Astrocyte (in vitro differentiated cells and primary cell): ENCODE measurements around the gene SHE. TPM values are rescaled to one million over a fixed set of nuclear protein-coding genes. Genes with fewer than 3 reads are reported as not detected.

Source experiments
- DNase-seq: peaks from one replicate; pipeline ENCODE4 v3.0.0-alpha.2; 2010; ENCODE audit warnings: low read depth
- FAIRE-seq: peaks from 2 replicates; lab custom pipeline; 2011; peaks lifted over from hg19 to GRCh38; lab: Jason Lieb, UNC
- H2AFZ ChIP-seq: 2 replicates; pipeline ENCODE4 v1.6.0; 2012; ENCODE audit warnings: low read depth, low read length, inconsistent platforms
- H3K27ac ChIP-seq: 2 replicates; pipeline ENCODE4 v1.5.1; 2011; ENCODE audit warnings: low read depth, low read length, inconsistent platforms
- H3K27me3 ChIP-seq: 2 replicates; pipeline ENCODE4 v1.6.0; 2011; ENCODE audit warnings: low read length, inconsistent platforms; ENCODE audit not compliant: insufficient read depth
- H3K36me3 ChIP-seq: 2 replicates; pipeline ENCODE4 v1.5.1; 2011; ENCODE audit warnings: low read length, inconsistent platforms; ENCODE audit not compliant: insufficient read depth
- H3K4me1 ChIP-seq: 2 replicates; pipeline ENCODE4 v1.5.1; 2011; ENCODE audit warnings: low read length, inconsistent platforms; ENCODE audit not compliant: insufficient read depth
- H3K4me2 ChIP-seq: 2 replicates; pipeline ENCODE4 v1.6.0; 2012; ENCODE audit warnings: low read length, inconsistent platforms
- H3K4me3 ChIP-seq: 2 replicates; pipeline ENCODE4 v1.5.1; 2011; ENCODE audit warnings: low read depth, mild to moderate bottlenecking, low read length, inconsistent platforms; ENCODE audit not compliant: insufficient read depth
- H3K79me2 ChIP-seq: 2 replicates; pipeline ENCODE4 v1.6.0; 2012; ENCODE audit warnings: mild to moderate bottlenecking, low read length, inconsistent platforms; ENCODE audit not compliant: insufficient read depth
- H3K9ac ChIP-seq: 2 replicates; pipeline ENCODE4 v1.6.0; 2012; ENCODE audit warnings: mild to moderate bottlenecking, low read length, inconsistent platforms
- H3K9me3 ChIP-seq: 2 replicates; pipeline ENCODE4 v1.5.1; 2012; ENCODE audit warnings: low read depth, mild to moderate bottlenecking, low read length, inconsistent platforms; ENCODE audit not compliant: insufficient read depth
- H4K20me1 ChIP-seq: 2 replicates; pipeline ENCODE4 v1.6.0; 2012; ENCODE audit warnings: low read length, inconsistent platforms; ENCODE audit not compliant: insufficient read depth
- H3K27ac Mint-ChIP-seq: one replicate; pipeline ENCODE4 v1.8.0; 2021; ENCODE audit warnings: mild to moderate bottlenecking, mixed read lengths; ENCODE audit not compliant: unreplicated experiment
- H3K27me3 Mint-ChIP-seq: one replicate; pipeline ENCODE4 v1.8.0; 2021; ENCODE audit warnings: low read depth, mixed read lengths; ENCODE audit not compliant: unreplicated experiment
- H3K36me3 Mint-ChIP-seq: one replicate; pipeline ENCODE4 v1.8.0; 2021; ENCODE audit warnings: low read depth, mixed read lengths; ENCODE audit not compliant: unreplicated experiment
- H3K4me1 Mint-ChIP-seq: one replicate; pipeline ENCODE4 v1.8.0; 2021; ENCODE audit warnings: low read depth, mixed read lengths; ENCODE audit not compliant: unreplicated experiment
- H3K4me3 Mint-ChIP-seq: one replicate; pipeline ENCODE4 v1.8.0; 2021; ENCODE audit warnings: mild to moderate bottlenecking, moderate library complexity, mixed read lengths; ENCODE audit not compliant: unreplicated experiment
- H3K9me3 Mint-ChIP-seq: one replicate; pipeline ENCODE4 v1.8.0; 2021; ENCODE audit warnings: mild to moderate bottlenecking, mixed read lengths; ENCODE audit not compliant: unreplicated experiment
- CTCF ChIP-seq: IDR thresholded peaks from 2 replicates; pipeline ENCODE4 v1.5.1; 2011; ENCODE audit warnings: low read depth, mild to moderate bottlenecking, inconsistent platforms, low read length, moderate library complexity; ENCODE audit not compliant: insufficient read depth
- EZH2 ChIP-seq: IDR thresholded peaks from 2 replicates; pipeline ENCODE4 v1.6.1; 2012; ENCODE audit warnings: mild to moderate bottlenecking, low read length, inconsistent platforms; ENCODE audit not compliant: insufficient read depth
- total RNA-seq: library from RNA; stranded (reverse); gene quantifications from 2 replicates; pipeline ENCODE4 v1.2.1, GENCODE V29; 2021

Gene SHE
- total RNA-seq, 1 donor from 2014 or later: not detected

- Mint-ChIP-seq H3K4me3 (no peak overlapping the region), H3K27ac (no peak overlapping the region), H3K4me1 (peaks cover 7% of the 10 kb centered on the region), H3K9me3 (peaks cover 16% of the 10 kb centered on the region), H3K27me3 (peaks cover 45% of the 10 kb centered on the region), H3K36me3 (no peaks in the 10 kb centered on the region)
- Histone ChIP-seq H3K4me2 (no peak overlapping the region), H3K9me3 (peaks cover 12% of the 10 kb centered on the region), H3K4me3 (no peak overlapping the region), H3K79me2 (no peaks in the 10 kb centered on the region), H2AFZ (no peak overlapping the region), H3K36me3 (no peaks in the 10 kb centered on the region), H3K27ac (no peak overlapping the region), H3K27me3 (peaks cover 74% of the 10 kb centered on the region), H3K4me1 (no peaks in the 10 kb centered on the region), H4K20me1 (no peaks in the 10 kb centered on the region), H3K9ac (no peak overlapping the region)
- DNase-seq (no peak), FAIRE-seq (no peak)
- TF ChIP-seq EZH2 (no peak), CTCF (no peak)
Observed at GRCh38 chr1:154499446-154499845, 2.8 kb downstream of the SHE start.

GRCh38 chr1:154497026-154497806 lies 5.0 kb downstream of the SHE start:
- no peaks in the 10 kb centered on the region for H3K4me1 ChIP-seq
- no peak overlapping the region for H3K4me3 ChIP-seq
- FAIRE-seq (no peak), DNase-seq (no peak)
- H3K27ac ChIP-seq: no peak overlapping the region
- H2AFZ ChIP-seq: no peak overlapping the region
- peaks cover 40% of the 10 kb centered on the region for H3K27me3 Mint-ChIP-seq
- H3K9me3 ChIP-seq: peaks cover 12% of the 10 kb centered on the region
- H4K20me1 ChIP-seq: no peaks in the 10 kb centered on the region
- H3K36me3 ChIP-seq: no peaks in the 10 kb centered on the region
- H3K9ac ChIP-seq: no peak overlapping the region
- peaks cover 7% of the 10 kb centered on the region for H3K4me1 Mint-ChIP-seq
- H3K36me3 Mint-ChIP-seq: no peaks in the 10 kb centered on the region
- H3K9me3 Mint-ChIP-seq: peaks cover 16% of the 10 kb centered on the region
- TF ChIP-seq EZH2: no peak
- no peak for TF ChIP-seq CTCF
- no peak overlapping the region for H3K4me3 Mint-ChIP-seq
- H3K79me2 ChIP-seq: no peaks in the 10 kb centered on the region
- no peak overlapping the region for H3K27ac Mint-ChIP-seq
- peaks cover 71% of the 10 kb centered on the region for H3K27me3 ChIP-seq
- no peak overlapping the region for H3K4me2 ChIP-seq

GRCh38 chr1:154496383-154496782 lies 5.8 kb downstream of the SHE start:
- H4K20me1 ChIP-seq: no peaks in the 10 kb centered on the region
- H3K27ac Mint-ChIP-seq: no peak overlapping the region
- no peaks in the 10 kb centered on the region for H3K79me2 ChIP-seq
- no peak for FAIRE-seq
- H3K9me3 ChIP-seq: peaks cover 12% of the 10 kb centered on the region
- H3K9ac ChIP-seq: no peak overlapping the region
- peaks cover 73% of the 10 kb centered on the region for H3K27me3 ChIP-seq
- H3K4me1 ChIP-seq: no peaks in the 10 kb centered on the region
- H3K27me3 Mint-ChIP-seq: peaks cover 45% of the 10 kb centered on the region
- no peak overlapping the region for H3K4me2 ChIP-seq
- H2AFZ ChIP-seq: no peak overlapping the region
- H3K36me3 Mint-ChIP-seq: no peaks in the 10 kb centered on the region
- H3K4me1 Mint-ChIP-seq: peaks cover 7% of the 10 kb centered on the region
- no peak overlapping the region for H3K4me3 ChIP-seq
- H3K27ac ChIP-seq: no peak overlapping the region
- no peak overlapping the region for H3K4me3 Mint-ChIP-seq
- TF ChIP-seq EZH2 (no peak), CTCF (no peak)
- no peak for DNase-seq
- peaks cover 16% of the 10 kb centered on the region for H3K9me3 Mint-ChIP-seq
- H3K36me3 ChIP-seq: no peaks in the 10 kb centered on the region
